ENCODE measurements around the gene LAMB2.

The LAMB2 gene

DNA sequence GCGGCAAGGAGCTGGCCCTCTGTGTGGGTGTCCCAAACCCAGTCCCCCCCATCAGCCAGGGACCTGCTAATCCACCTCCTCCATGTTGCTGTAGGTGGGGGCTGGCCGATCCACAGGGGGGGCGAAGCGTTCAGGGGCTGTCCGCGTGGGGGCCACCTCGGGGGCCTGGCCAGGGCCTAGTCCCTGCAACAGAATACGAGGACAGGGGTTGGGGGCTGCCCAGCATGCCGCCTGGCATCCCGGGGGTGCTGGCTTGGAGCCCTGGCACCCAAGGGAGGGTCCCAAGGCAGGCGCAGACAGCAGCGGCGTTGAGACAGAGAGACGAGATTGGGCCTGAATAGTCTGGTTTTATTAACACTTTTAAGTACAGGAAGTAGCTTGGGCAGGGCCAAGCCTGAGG, 24.5 kb downstream of the LAMB2 start:
- Histone ChIP-seq H3K4me1 (ENCODE audit: control insufficient read depth, insufficient read depth, low read length) (peaks cover 7% of the 10 kb centered on the region), H3K27me3 (ENCODE audit: control insufficient read depth, insufficient read depth, low read length) (no peaks in the 10 kb centered on the region), H3K4me3 (ENCODE audit: low read length) (no peak overlapping the region), H3K36me3 (ENCODE audit: control insufficient read depth, insufficient read depth, low read length) (peaks cover 40% of the 10 kb centered on the region), H3K27ac (ENCODE audit: low read depth, low read length) (no peak overlapping the region), H3K9ac (ENCODE audit: low read length) (no peak overlapping the region)

DNA sequence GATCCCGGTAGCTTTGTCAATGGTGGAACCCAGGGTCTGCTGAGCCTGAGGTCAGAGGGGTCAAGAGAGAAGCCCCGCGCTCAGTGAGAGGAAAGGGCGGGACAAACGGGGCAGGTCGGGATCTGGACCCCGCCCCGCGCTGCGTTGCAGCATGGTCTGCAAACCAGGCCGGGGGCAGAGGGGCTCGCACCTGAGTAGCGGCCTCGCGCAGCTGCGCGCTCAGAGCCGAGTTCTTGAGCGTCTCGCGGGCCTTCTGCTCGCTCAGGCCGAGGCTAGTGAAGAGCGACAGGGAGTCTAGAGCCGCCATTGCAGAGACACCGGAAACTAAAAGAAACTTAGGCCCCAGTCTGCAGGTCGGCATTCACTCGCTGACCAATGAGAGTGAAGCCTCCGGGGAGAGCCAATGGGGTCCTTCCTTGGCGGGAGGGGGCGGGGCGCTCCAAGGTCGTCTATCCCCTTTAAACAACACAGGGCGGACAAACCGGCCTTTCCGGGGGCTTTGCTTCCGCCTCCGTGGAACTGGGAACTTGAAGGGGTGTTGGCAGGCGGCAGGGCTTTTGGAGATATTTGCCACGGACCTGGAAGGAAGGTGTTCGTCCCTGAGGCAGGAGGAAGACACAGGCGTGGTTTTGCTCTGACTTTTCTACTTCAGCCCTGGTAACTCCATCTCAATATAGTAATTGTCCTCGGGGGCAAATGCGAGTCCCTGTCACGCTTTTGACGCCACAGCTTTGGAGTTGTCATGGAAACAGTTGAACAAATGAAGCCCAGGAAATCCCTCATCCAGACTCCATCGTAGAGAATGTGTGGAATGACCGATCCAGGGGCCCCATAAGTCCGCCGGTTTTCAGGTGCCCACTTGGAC, 28.2 kb downstream of the LAMB2 start, which contains the start of gene QARS1:
TSS of gene QARS1 (minus strand) at position 331 of the 865 bp plus-strand sequence. CDS start at position 307, 24 bp downstream.
- Histone ChIP-seq H3K27me3 (ENCODE audit: control insufficient read depth, insufficient read depth, low read length) (no peaks in the 10 kb centered on the region), H3K4me3 (ENCODE audit: low read length) (peak within 1 kb of the TSS; percentile 79), H3K9ac (ENCODE audit: low read length) (peak within 1 kb of the TSS; percentile 77), H3K27ac (ENCODE audit: low read depth, low read length) (peak within 1 kb of the TSS; percentile 85), H3K4me1 (ENCODE audit: control insufficient read depth, insufficient read depth, low read length) (peaks cover 7% of the 10 kb centered on the region), H3K36me3 (ENCODE audit: control insufficient read depth, insufficient read depth, low read length) (peaks cover 32% of the 10 kb centered on the region)

DNA sequence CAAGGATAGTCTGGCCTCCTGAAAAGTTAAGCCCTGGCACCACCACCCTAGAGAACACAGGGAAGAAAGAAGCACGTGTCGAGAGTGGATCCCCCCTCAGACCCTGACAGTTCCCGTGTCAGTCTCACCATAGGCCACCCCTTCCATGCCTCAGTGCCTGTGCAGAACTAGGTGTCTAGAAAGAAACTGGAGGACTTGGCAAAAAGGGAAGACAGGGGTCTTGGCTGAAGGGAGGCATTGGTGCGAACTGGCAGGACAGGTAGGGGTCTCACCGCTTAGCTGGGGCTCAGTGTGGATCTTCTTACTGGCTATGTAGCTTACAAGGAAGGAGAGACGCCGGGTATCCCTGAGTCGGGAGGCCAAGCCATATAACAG, 28.8 kb downstream of the LAMB2 start:
- Histone ChIP-seq H3K36me3 (ENCODE audit: control insufficient read depth, insufficient read depth, low read length) (peaks cover 37% of the 10 kb centered on the region), H3K4me3 (ENCODE audit: low read length) (peak overlapping the region; percentile 79), H3K4me1 (ENCODE audit: control insufficient read depth, insufficient read depth, low read length) (peaks cover 7% of the 10 kb centered on the region), H3K27me3 (ENCODE audit: control insufficient read depth, insufficient read depth, low read length) (no peaks in the 10 kb centered on the region), H3K9ac (ENCODE audit: low read length) (peak overlapping the region; percentile 77), H3K27ac (ENCODE audit: low read depth, low read length) (peak overlapping the region; percentile 85)

DNA sequence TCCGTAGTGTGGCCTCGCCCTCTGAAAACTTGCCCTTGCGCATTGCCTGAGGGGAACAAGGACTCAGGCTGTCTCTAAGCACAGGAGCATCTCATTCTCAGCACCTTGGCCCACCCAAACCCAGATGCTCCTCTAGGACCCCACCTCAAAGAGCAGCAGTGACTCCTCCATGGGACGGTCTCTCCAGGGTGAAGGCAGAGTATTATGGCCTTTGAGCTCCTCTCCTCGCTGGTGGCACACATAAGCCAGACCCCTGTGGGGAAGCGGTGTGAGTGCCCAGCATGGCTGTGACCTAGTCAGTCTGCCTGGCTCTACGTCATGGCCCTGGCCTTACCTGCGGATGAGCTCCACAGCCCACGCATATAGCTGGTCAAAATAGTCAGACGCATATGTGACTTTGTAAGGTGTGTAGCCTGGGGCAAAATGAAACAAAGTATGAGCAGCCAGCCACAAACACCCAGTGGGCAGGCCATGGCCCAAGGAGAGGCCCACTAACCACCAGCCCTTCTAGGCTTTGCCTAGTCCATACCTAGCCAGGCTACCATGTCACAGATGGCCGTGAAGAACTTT, 32.7 kb downstream of the LAMB2 start:
- Histone ChIP-seq H3K4me3 (ENCODE audit: low read length) (no peak overlapping the region), H3K27me3 (ENCODE audit: control insufficient read depth, insufficient read depth, low read length) (no peaks in the 10 kb centered on the region), H3K27ac (ENCODE audit: low read depth, low read length) (no peak overlapping the region), H3K36me3 (ENCODE audit: control insufficient read depth, insufficient read depth, low read length) (peaks cover 43% of the 10 kb centered on the region), H3K9ac (ENCODE audit: low read length) (no peak overlapping the region), H3K4me1 (ENCODE audit: control insufficient read depth, insufficient read depth, low read length) (peaks cover 7% of the 10 kb centered on the region)

DNA sequence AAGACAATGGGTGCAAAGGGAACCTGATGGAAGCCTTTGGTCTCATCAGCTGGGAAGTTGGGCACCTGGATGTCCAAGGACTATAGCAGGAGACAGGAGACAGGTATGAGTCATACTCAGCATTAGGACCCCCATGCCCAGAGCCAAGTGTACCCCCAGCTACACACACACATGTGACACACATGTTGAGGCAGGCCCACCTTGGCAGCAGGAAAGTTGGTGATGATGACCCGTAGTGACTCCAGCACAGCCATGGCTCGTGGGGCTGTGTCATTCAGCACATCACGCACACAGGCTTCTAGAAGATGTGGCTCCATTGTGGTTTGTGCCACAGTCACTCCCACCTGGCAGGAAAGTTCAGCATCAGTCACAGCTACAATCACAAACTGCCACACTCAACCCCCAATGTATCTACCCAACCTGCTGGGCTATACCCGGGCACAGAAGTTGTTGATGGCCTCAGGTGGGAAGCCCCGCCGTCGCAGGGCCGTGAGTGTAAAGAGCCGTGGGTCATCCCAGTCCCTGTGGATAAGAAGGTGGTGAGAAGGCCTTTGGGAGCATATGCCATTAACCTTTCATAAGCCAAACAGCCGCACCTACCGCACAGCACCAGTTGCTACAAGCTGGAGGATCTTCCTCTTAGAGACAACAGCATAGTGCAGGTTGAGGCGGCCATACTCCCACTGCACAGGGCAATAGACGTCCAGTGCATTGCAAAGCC, 33.8 kb downstream of the LAMB2 start:
- Histone ChIP-seq H3K27ac (ENCODE audit: low read depth, low read length) (no peak overlapping the region), H3K36me3 (ENCODE audit: control insufficient read depth, insufficient read depth, low read length) (peaks cover 43% of the 10 kb centered on the region), H3K4me3 (ENCODE audit: low read length) (no peak overlapping the region), H3K9ac (ENCODE audit: low read length) (no peak overlapping the region), H3K27me3 (ENCODE audit: control insufficient read depth, insufficient read depth, low read length) (no peaks in the 10 kb centered on the region), H3K4me1 (ENCODE audit: control insufficient read depth, insufficient read depth, low read length) (peaks cover 9% of the 10 kb centered on the region)

DNA sequence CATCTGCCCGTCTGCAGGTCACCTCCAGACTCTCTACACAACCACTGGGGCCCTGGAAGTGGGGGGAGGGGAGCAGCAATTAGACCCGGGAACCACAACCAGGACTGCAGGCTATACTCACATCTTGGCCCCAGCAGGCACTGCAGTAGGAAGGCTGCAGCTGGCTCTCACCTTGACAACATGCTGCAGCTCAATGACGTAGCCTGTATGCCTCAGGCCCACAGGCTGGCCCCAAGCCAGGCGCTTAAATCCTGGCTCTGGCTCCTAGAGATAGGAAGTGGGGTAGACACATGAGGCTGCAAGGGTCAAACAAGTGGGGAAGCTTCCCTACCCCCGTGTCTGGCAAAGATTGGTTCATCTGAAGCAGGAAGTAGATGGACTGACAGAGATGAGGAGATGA, 34.4 kb downstream of the LAMB2 start:
- no peaks in the 10 kb centered on the region for H3K27me3 ChIP-seq (ENCODE audit: control insufficient read depth, insufficient read depth, low read length)
- no peak overlapping the region for H3K27ac ChIP-seq (ENCODE audit: low read depth, low read length)
- H3K36me3 ChIP-seq (ENCODE audit: control insufficient read depth, insufficient read depth, low read length), result peaks cover 43% of the 10 kb centered on the region
- H3K4me3 ChIP-seq (ENCODE audit: low read length), result no peak overlapping the region
- peaks cover 4% of the 10 kb centered on the region for H3K4me1 ChIP-seq (ENCODE audit: control insufficient read depth, insufficient read depth, low read length)
- H3K9ac ChIP-seq (ENCODE audit: low read length), result no peak overlapping the region

DNA sequence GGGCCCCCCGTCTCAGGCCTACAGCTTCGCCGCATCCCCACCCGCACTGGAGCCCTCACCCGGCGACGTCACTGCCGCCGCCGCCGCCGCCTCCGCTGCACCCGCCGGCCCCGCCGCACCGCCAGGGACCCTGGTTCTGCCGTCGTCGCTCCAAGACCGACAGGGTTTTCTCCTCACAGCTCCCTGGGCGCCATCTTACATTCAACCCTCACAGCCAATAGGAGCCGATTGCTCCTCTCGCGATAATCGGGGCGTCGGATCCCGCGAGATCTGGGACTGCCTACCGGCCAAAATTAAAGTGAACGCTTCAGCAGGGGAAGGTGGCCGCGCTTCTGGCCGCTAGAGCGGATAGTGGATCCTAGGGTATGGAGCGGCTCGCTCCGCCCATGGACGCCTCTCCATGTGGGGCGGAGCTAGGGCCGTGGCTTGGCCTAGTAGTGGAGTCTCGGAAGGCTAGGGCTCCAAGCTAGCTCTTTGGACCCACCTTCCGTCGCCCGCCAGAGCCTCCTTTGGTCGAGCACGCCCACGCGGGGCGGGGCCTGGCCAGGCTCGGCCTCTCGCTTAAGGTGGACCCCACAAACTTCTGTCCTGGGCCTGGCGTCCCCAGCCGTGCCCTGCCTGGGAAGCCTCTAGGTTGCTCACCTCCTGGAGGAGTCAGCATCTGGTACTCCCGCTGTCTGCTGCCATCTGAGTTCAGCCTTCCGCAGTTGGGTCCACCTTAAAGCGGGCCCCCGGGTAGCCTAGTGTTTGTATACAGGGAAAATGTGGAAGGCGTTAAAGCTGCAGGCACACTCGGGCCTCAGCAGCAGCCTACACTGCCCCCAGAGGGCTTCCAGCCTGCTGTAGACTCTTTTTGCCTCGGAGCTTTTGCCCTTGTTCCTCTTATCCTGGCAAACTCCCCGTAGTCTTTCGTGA, 38.7 kb downstream of the LAMB2 start, which contains the start of gene QRICH1:
TSS of gene QRICH1 (minus strand) at position 219 of the 915 bp plus-strand sequence. CDS start 17,054 bp downstream, outside the sequence.
- Histone ChIP-seq H3K4me1 (ENCODE audit: control insufficient read depth, insufficient read depth, low read length) (peaks cover 14% of the 10 kb centered on the region), H3K27ac (ENCODE audit: low read depth, low read length) (peak within 1 kb of the TSS; percentile 97), H3K4me3 (ENCODE audit: low read length) (peak within 1 kb of the TSS; percentile 97), H3K36me3 (ENCODE audit: control insufficient read depth, insufficient read depth, low read length) (peaks cover 19% of the 10 kb centered on the region), H3K27me3 (ENCODE audit: control insufficient read depth, insufficient read depth, low read length) (no peaks in the 10 kb centered on the region), H3K9ac (ENCODE audit: low read length) (peak within 1 kb of the TSS; percentile 83)

DNA sequence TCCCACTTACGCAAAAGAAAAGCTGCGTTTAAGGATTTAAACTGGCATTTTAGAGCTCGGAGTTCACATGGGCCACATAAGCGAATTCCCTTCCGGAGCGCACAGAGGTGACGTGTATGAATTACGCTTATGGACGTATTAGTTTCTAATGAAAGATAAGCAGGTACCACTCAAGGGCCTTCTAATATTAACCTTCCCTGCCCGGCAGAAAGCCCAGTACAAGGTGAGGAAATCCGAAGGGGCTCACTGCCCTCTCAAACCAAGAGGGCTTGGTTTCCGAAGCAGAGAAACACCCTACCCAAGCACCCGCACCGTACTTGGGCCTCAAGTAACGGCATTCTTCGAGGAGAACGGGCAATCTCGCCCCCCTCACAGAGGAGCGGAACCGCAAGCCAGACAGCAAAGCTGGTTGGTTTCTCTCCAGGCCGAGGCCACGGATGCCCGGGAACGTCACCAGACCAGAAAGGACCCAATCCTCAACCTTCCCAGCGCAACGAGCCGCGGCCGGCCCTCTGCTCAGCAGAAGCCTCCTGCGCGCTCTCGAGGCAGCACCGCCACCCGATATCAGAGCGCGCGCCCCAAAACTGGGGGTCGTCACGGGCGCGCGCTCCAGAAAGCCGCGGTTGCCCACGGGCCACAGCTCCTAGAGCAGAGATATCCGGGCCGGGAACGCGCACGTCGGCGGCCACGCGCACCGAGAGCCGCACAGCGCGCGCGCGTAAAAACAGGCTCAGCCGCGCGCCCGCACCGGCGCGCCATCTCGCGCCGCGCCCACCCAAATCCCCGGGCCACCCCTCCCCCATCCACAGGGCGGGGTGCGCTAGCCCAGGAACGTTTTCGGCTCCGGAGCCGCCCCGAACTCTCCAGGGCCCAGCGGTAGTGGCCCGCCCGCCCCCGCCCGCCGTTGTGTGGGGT, 39.7 kb downstream of the LAMB2 start:
- Histone ChIP-seq H3K4me1 (ENCODE audit: control insufficient read depth, insufficient read depth, low read length) (peaks cover 14% of the 10 kb centered on the region), H3K9ac (ENCODE audit: low read length) (peak overlapping the region; percentile 45)

DNA sequence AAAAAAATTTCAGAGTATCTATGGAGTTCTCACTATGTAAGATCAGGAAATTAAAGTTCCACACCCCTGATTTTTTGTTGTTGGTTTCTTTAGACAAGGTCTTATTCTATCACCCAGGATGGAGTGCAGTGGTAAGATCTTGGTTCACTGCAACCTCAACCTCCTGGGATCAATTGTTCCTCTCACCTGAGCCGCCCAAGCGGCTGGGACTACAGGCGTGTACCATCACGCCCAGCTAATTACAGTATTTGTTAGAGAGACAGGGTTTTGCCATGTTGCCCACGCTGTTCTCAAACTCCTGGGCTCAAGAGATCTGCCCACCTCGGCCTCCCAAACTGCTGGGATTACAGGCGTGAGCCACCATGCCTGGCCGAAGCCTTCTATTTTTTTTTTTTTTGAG, 51.4 kb downstream of the LAMB2 start:
- no peak overlapping the region for H3K4me3 ChIP-seq (ENCODE audit: low read length)
- no peaks in the 10 kb centered on the region for H3K36me3 ChIP-seq (ENCODE audit: control insufficient read depth, insufficient read depth, low read length)
- no peaks in the 10 kb centered on the region for H3K4me1 ChIP-seq (ENCODE audit: control insufficient read depth, insufficient read depth, low read length)
- no peaks in the 10 kb centered on the region for H3K27me3 ChIP-seq (ENCODE audit: control insufficient read depth, insufficient read depth, low read length)
- H3K9ac ChIP-seq (ENCODE audit: low read length), result no peak overlapping the region
- H3K27ac ChIP-seq (ENCODE audit: low read depth, low read length), result no peak overlapping the region

More for the DNA sequence above, 39.7 kb downstream of the LAMB2 start:
- Histone ChIP-seq H3K4me3 (ENCODE audit: low read length) (peak overlapping the region; percentile 97), H3K36me3 (ENCODE audit: control insufficient read depth, insufficient read depth, low read length) (peaks cover 11% of the 10 kb centered on the region), H3K27me3 (ENCODE audit: control insufficient read depth, insufficient read depth, low read length) (no peaks in the 10 kb centered on the region), H3K27ac (ENCODE audit: low read depth, low read length) (peak overlapping the region; percentile 97)

DNA sequence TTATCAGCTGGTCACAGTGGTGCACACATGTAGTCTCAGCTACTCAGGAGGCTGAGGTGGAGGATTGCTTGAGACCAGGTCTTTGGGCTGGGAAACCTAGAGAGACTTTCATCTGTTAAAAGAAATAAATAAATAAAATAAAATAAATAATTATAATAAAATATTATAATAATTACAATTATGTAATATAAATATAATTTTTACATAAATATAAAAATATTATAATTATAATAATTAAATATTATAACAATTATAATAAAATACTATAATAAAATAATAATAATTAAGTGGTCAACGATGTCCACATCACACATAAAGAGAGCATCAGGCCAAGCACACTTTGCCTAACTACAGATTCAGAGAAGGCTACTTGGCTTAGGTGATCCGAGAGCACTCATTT, 53.6 kb downstream of the LAMB2 start:
- Histone ChIP-seq H3K9ac (ENCODE audit: low read length) (no peak overlapping the region), H3K4me3 (ENCODE audit: low read length) (no peak overlapping the region), H3K4me1 (ENCODE audit: control insufficient read depth, insufficient read depth, low read length) (no peaks in the 10 kb centered on the region), H3K27me3 (ENCODE audit: control insufficient read depth, insufficient read depth, low read length) (no peaks in the 10 kb centered on the region), H3K27ac (ENCODE audit: low read depth, low read length) (no peak overlapping the region), H3K36me3 (ENCODE audit: control insufficient read depth, insufficient read depth, low read length) (peaks cover 3% of the 10 kb centered on the region)

DNA sequence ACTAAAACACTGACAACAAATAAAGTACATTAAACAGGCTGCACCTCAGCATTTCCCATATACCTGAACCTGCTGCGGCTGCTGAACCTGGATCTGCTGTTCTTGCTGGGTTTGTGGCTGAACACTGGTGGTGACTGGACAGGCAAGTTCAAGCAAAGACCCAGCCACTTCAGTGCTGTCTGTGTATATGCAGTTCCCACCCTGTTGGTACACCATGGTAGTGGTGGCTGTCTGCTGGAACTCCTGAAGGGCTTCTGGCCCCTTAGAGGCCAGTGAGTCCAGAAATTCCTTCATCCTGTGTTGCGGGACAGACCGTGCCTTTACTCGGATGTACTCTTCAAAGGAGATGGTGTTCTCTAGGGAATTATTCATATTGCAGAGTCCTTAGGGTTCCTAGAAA, 56.2 kb downstream of the LAMB2 start:
- no peak overlapping the region for H3K4me3 ChIP-seq (ENCODE audit: low read length)
- H3K27me3 ChIP-seq (ENCODE audit: control insufficient read depth, insufficient read depth, low read length), result no peaks in the 10 kb centered on the region
- no peaks in the 10 kb centered on the region for H3K4me1 ChIP-seq (ENCODE audit: control insufficient read depth, insufficient read depth, low read length)
- no peak overlapping the region for H3K27ac ChIP-seq (ENCODE audit: low read depth, low read length)
- peaks cover 15% of the 10 kb centered on the region for H3K36me3 ChIP-seq (ENCODE audit: control insufficient read depth, insufficient read depth, low read length)
- H3K9ac ChIP-seq (ENCODE audit: low read length), result no peak overlapping the region

Data from rectal smooth muscle tissue (tissue), 1 donor.